HepG2 (cell line): Measurements from ENCODE around the gene RAD50. TPM values are rescaled to one million over a fixed set of nuclear protein-coding genes. Genes with fewer than 3 reads are reported as not detected.

Source experiments
- FOXC1 ChIP-seq: sonication (generic); formaldehyde crosslinking; IDR thresholded peaks from 2 replicates; pipeline ENCODE4 v1.8.0; 2022; ENCODE audit warnings: mild to moderate bottlenecking, missing genetic modification reagents, borderline replicate concordance
- SKI ChIP-seq: fragments of 450-650 bp; IDR thresholded peaks from one replicate; pipeline ENCODE4 v1.6.1; 2018; ENCODE audit warnings: mild to moderate bottlenecking; ENCODE audit not compliant: partially characterized antibody
- SMARCE1 ChIP-seq: fragments of 450-650 bp; IDR thresholded peaks from 2 replicates; pipeline ENCODE4 v1.6.1; 2017; ENCODE audit warnings: borderline replicate concordance
- ZKSCAN5 ChIP-seq: sonication (generic); formaldehyde crosslinking; IDR thresholded peaks from 2 replicates; pipeline ENCODE4 v1.5.1; 2020; ENCODE audit warnings: mild to moderate bottlenecking, missing genetic modification reagents
- ZNF292 ChIP-seq: sonication (generic); formaldehyde crosslinking; IDR thresholded peaks from 2 replicates; pipeline ENCODE4 v1.8.1; 2022; ENCODE audit warnings: mild to moderate bottlenecking, low read depth, missing genetic modification reagents, borderline replicate concordance
- ZNF331 ChIP-seq: sonication (generic); formaldehyde crosslinking; IDR thresholded peaks from 2 replicates; pipeline ENCODE4 v1.4.0; 2020; ENCODE audit warnings: missing genetic modification reagents
- ZNF446 ChIP-seq: sonication (generic); formaldehyde crosslinking; IDR thresholded peaks from 2 replicates; pipeline ENCODE4 v1.5.0; 2020; ENCODE audit warnings: mild to moderate bottlenecking, missing genetic modification reagents
- ZNF746 ChIP-seq: sonication (generic); formaldehyde crosslinking; IDR thresholded peaks from 2 replicates; pipeline ENCODE4 v1.8.0; 2022; ENCODE audit warnings: mild to moderate bottlenecking, missing genetic modification reagents
- ZNF777 ChIP-seq: sonication (generic); formaldehyde crosslinking; IDR thresholded peaks from 2 replicates; pipeline ENCODE4 v1.4.0; 2020; ENCODE audit warnings: missing genetic modification reagents
- polyA plus RNA-seq, 8 experiments: library from polyadenylated mRNA; depleted of rRNA in 3 of 8; stranded (reverse) in 7 of 8; unstranded in 1 of 8; fragments of >200 nt; fragmentation: Illumina TruSeq in 4 of 8; extraction: Trizol in 4 of 8; gene quantifications; 2 replicates each; pipeline versions ENCODE4 v1.2.1 to v1.2.3, GENCODE V29; 2011 to 2016; ENCODE audit warnings: low read depth in 4 of 8, missing spikeins in 1 of 8, mixed read lengths in 1 of 8; ENCODE audit not compliant: insufficient read depth in 1 of 8
- total RNA-seq, 5 experiments: library from RNA; depleted of rRNA; stranded (reverse); fragments of >200 nt; fragmentation: Illumina TruSeq; extraction: Trizol; gene quantifications; 2 replicates each; pipeline ENCODE4 v1.2.3, GENCODE V29; 2016; ENCODE audit warnings: low read depth in 1 of 5
- TF ChIP-seq, protein P1 (sequence below): sonication (generic); formaldehyde crosslinking; IDR thresholded peaks from one replicate; pipeline ENCODE4 v1.5.1; 2020; ENCODE audit warnings: mild to moderate bottlenecking, missing genetic modification reagents; ENCODE audit errors: not compliant biosample characterization
- TF ChIP-seq, protein P2 (sequence below): sonication (generic); formaldehyde crosslinking; IDR thresholded peaks from 2 replicates; pipeline ENCODE4 v1.8.1; 2023; ENCODE audit warnings: mild to moderate bottlenecking, moderate library complexity, missing genetic modification reagents
- TF ChIP-seq, protein P3 (sequence below), 2 experiments: fragments of 450-650 bp in 1 of 2; sonication (generic) in 1 of 2; formaldehyde crosslinking; IDR thresholded peaks; 2 replicates each; pipeline versions ENCODE4 v1.5.0 to v1.8.0; 2020 to 2022; ENCODE audit warnings: mild to moderate bottlenecking in 1 of 2, missing genetic modification reagents in 1 of 2
- TF ChIP-seq, protein P4 (sequence below): IDR thresholded peaks from 2 replicates; pipeline ENCODE4 v1.6.1; 2016; ENCODE audit warnings: missing compliant biosample characterization, missing genetic modification reagents, borderline replicate concordance

The RAD50 gene
- total and polyA plus RNA-seq, 2 of the 13 experiments (the other 11 are each of a cell fraction or from before 2014, with no cell fraction given): 19.2 to 23.4 TPM

DNA sequence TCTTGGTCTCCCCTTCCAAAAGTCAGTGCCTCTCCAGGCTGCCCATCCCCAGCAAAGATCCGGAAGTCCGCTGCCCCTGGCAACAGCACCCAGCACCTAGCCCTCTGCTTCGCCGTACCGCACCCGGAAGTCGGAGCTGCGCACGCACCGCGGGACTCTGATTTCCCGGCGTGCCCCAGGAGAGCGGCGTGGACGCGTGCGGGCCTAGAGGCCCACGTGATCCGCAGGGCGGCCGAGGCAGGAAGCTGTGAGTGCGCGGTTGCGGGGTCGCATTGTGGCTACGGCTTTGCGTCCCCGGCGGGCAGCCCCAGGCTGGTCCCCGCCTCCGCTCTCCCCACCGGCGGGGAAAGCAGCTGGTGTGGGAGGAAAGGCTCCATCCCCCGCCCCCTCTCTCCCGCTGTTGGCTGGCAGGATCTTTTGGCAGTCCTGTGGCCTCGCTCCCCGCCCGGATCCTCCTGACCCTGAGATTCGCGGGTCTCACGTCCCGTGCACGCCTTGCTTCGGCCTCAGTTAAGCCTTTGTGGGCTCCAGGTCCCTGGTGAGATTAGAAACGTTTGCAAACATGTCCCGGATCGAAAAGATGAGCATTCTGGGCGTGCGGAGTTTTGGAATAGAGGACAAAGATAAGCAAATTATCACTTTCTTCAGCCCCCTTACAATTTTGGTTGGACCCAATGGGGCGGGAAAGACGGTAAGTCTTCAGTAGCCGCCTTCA is at the start of gene RAD50 (continued):
- TF ChIP-seq, protein P1, sequence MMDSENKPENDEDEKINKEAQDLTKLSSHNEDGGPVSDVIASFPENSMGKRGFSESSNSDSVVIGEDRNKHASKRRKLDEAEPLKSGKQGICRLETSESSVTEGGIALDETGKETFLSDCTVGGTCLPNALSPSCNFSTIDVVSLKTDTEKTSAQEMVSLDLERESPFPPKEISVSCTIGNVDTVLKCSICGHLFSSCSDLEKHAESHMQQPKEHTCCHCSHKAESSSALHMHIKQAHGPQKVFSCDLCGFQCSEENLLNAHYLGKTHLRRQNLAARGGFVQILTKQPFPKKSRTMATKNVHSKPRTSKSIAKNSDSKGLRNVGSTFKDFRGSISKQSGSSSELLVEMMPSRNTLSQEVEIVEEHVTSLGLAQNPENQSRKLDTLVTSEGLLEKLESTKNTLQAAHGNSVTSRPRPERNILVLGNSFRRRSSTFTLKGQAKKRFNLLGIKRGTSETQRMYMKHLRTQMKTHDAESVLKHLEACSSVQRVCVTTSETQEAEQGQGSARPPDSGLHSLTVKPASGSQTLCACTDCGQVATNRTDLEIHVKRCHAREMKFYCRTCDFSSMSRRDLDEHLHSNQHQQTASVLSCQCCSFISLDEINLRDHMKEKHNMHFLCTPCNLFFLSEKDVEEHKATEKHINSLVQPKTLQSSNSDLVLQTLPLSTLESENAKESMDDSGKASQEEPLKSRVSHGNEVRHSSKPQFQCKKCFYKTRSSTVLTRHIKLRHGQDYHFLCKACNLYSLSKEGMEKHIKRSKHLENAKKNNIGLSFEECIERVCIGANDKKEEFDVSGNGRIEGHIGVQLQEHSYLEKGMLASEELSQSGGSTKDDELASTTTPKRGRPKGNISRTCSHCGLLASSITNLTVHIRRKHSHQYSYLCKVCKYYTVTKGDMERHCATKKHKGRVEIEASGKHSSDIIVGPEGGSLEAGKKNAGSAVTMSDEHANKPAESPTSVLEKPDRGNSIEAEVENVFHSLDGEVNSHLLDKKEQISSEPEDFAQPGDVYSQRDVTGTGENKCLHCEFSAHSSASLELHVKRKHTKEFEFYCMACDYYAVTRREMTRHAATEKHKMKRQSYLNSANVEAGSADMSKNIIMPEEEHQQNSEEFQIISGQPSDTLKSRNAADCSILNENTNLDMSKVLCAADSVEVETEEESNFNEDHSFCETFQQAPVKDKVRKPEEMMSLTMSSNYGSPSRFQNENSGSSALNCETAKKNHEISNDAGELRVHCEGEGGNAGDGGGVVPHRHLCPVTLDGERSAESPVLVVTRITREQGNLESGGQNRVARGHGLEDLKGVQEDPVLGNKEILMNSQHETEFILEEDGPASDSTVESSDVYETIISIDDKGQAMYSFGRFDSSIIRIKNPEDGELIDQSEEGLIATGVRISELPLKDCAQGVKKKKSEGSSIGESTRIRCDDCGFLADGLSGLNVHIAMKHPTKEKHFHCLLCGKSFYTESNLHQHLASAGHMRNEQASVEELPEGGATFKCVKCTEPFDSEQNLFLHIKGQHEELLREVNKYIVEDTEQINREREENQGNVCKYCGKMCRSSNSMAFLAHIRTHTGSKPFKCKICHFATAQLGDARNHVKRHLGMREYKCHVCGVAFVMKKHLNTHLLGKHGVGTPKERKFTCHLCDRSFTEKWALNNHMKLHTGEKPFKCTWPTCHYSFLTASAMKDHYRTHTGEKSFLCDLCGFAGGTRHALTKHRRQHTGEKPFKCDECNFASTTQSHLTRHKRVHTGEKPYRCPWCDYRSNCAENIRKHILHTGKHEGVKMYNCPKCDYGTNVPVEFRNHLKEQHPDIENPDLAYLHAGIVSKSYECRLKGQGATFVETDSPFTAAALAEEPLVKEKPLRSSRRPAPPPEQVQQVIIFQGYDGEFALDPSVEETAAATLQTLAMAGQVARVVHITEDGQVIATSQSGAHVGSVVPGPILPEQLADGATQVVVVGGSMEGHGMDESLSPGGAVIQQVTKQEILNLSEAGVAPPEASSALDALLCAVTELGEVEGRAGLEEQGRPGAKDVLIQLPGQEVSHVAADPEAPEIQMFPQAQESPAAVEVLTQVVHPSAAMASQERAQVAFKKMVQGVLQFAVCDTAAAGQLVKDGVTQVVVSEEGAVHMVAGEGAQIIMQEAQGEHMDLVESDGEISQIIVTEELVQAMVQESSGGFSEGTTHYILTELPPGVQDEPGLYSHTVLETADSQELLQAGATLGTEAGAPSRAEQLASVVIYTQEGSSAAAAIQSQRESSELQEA (CRISPR knock-in tag): peak; percentile 88
- TF ChIP-seq ZNF446 (no peak), ZNF777 (CRISPR knock-in tag) (peak; percentile 24; the same call in 1 of the 2 replicates), ZKSCAN5 (no peak), FOXC1 (CRISPR knock-in tag) (peak; percentile 92), SMARCE1 (no peak), ZNF331 (CRISPR knock-in tag) (peak; percentile 94), SKI (no peak), ZNF292 (peak; percentile 81; the same call in 1 of the 2 replicates), ZNF746 (peak; percentile 80)
- TF ChIP-seq, protein P2, sequence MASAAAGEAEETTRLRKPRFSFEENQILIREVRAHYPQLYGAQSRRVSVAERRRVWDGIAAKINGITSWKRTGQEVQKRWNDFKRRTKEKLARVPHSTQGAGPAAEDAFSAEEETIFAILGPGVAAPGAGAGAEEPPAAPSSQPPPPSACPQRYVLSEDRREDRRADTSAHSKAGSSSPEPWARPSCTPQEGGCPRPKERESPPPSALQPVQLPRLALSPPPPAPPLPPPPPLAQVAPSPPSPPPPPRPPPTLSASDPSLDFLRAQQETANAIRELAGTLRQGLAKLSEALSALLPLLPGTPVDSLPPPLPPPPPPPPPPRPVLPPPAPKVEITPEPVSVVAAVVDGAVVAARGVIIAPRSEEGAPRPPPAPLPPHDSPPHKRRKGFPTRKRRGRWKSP (CRISPR knock-in tag): peak; percentile 71
- TF ChIP-seq, protein P3, sequence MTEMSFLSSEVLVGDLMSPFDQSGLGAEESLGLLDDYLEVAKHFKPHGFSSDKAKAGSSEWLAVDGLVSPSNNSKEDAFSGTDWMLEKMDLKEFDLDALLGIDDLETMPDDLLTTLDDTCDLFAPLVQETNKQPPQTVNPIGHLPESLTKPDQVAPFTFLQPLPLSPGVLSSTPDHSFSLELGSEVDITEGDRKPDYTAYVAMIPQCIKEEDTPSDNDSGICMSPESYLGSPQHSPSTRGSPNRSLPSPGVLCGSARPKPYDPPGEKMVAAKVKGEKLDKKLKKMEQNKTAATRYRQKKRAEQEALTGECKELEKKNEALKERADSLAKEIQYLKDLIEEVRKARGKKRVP (CRISPR knock-in tag; IDR thresholded peaks at IDR 0.05): peak in 1 of 2 experiments; percentile 73; a peak in 2 of 4 replicates
- TF ChIP-seq, protein P4, sequence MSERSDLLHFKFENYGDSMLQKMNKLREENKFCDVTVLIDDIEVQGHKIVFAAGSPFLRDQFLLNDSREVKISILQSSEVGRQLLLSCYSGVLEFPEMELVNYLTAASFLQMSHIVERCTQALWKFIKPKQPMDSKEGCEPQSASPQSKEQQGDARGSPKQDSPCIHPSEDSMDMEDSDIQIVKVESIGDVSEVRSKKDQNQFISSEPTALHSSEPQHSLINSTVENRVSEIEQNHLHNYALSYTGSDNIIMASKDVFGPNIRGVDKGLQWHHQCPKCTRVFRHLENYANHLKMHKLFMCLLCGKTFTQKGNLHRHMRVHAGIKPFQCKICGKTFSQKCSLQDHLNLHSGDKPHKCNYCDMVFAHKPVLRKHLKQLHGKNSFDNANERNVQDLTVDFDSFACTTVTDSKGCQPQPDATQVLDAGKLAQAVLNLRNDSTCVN (CRISPR knock-in tag): peak; percentile 90
